Keratinocyte (primary cell): ENCODE results near the gene DNHD1. TPM values are rescaled to one million over a fixed set of nuclear protein-coding genes. Genes with fewer than 3 reads are reported as not detected.

Source experiments
- DNase-seq: peaks from one replicate; pipeline ENCODE4 v3.0.0-alpha.2; 2011; ENCODE audit warnings: low read depth, missing footprints, low spot score
- FAIRE-seq: peaks from 2 replicates; lab custom pipeline; 2011; peaks lifted over from hg19 to GRCh38; lab: Jason Lieb, UNC
- H2AFZ ChIP-seq: 2 replicates; pipeline ENCODE4 v1.6.0; 2012; ENCODE audit warnings: low read length, control low read depth, inconsistent platforms; ENCODE audit not compliant: control insufficient read depth
- H3K27ac ChIP-seq: 2 replicates; pipeline ENCODE4 v1.5.1; 2011; ENCODE audit warnings: low read length; ENCODE audit not compliant: control insufficient read depth, insufficient read depth
- H3K27me3 ChIP-seq: 3 replicates; pipeline ENCODE4 v1.6.0; 2011; ENCODE audit warnings: low read length; ENCODE audit not compliant: control insufficient read depth, insufficient read depth; ENCODE audit errors: extremely low read depth
- H3K36me3 ChIP-seq, 2 experiments: 2 replicates in 1 of 2; 3 replicates in 1 of 2; pipeline ENCODE4 v1.5.1; 2011; ENCODE audit warnings: low read length in 2 of 2, mild to moderate bottlenecking in 1 of 2; ENCODE audit not compliant: control insufficient read depth in 2 of 2, insufficient read depth in 2 of 2; ENCODE audit errors: extremely low read depth in 1 of 2
- H3K4me1 ChIP-seq: 3 replicates; pipeline ENCODE4 v1.5.1; 2011; ENCODE audit warnings: low read length; ENCODE audit not compliant: control insufficient read depth, insufficient read depth; ENCODE audit errors: extremely low read depth
- H3K4me2 ChIP-seq: 3 replicates; pipeline ENCODE4 v1.6.0; 2011; ENCODE audit warnings: low read depth, low read length; ENCODE audit not compliant: control insufficient read depth, insufficient read depth; ENCODE audit errors: extremely low read depth
- H3K4me3 ChIP-seq, 3 experiments: fragments of 200-600 bp in 1 of 3; sonication (generic) in 1 of 3; 2 replicates in 2 of 3; 3 replicates in 1 of 3; pipeline ENCODE4 v1.5.1; 2011 to 2016; ENCODE audit warnings: low read length in 3 of 3, mild to moderate bottlenecking in 3 of 3, control low read depth in 2 of 3, inconsistent platforms in 1 of 3, low read depth in 1 of 3, mixed read lengths in 1 of 3, mixed run types in 1 of 3, moderate library complexity in 1 of 3; ENCODE audit not compliant: control insufficient read depth in 2 of 3, insufficient read depth in 2 of 3; ENCODE audit errors: extremely low read depth in 1 of 3
- H3K79me2 ChIP-seq: 2 replicates; pipeline ENCODE4 v1.6.0; 2012; ENCODE audit warnings: low read length; ENCODE audit not compliant: control insufficient read depth, insufficient read depth
- H3K9ac ChIP-seq: 3 replicates; pipeline ENCODE4 v1.6.0; 2011; ENCODE audit warnings: low read length; ENCODE audit not compliant: control insufficient read depth, insufficient read depth; ENCODE audit errors: extremely low read depth
- H3K9me1 ChIP-seq: 3 replicates; pipeline ENCODE4 v1.6.0; 2011; ENCODE audit warnings: low read length; ENCODE audit not compliant: control insufficient read depth, insufficient read depth; ENCODE audit errors: extremely low read depth
- H3K9me3 ChIP-seq: 2 replicates; pipeline ENCODE4 v1.5.1; 2012; ENCODE audit warnings: low read depth, low read length; ENCODE audit not compliant: control insufficient read depth
- H4K20me1 ChIP-seq: 3 replicates; pipeline ENCODE4 v1.6.0; 2011; ENCODE audit warnings: low read length; ENCODE audit not compliant: control insufficient read depth, insufficient read depth; ENCODE audit errors: extremely low read depth
- EZH2 ChIP-seq: IDR thresholded peaks from one replicate; pipeline ENCODE4 v1.6.1; 2012; ENCODE audit warnings: inconsistent platforms, mild to moderate bottlenecking, low read length, moderate library complexity
- dilution Hi-C: fragments of 300-500 bp; cut with MboI; formaldehyde crosslinking; loops from one replicate; pipeline ENCODE4 v1.7.0; 2020; ENCODE audit warnings: low sequenced_read_pairs; ENCODE audit not compliant: extremely low pct_ligation_motif_present
- polyA plus RNA-seq, 5 experiments: library from polyadenylated mRNA; depleted of rRNA in 3 of 5; stranded (reverse) in 3 of 5; stranded (forward) in 1 of 5; unstranded in 1 of 5; fragments of >200 nt; gene quantifications; 1 replicate in 1 of 5; 2 replicates in 3 of 5; 3 replicates in 1 of 5; pipeline versions ENCODE4 v1.2.1 to v1.2.3, GENCODE V29; 2011 to 2012; ENCODE audit warnings: missing spikeins in 2 of 5, low read depth in 1 of 5, low replicate concordance in 1 of 5
- TF ChIP-seq, protein P1 (sequence below), 3 experiments: IDR thresholded peaks in 1 of 3; conservative IDR thresholded peaks in 1 of 3; optimal IDR thresholded peaks in 1 of 3; 2 replicates in 2 of 3; 3 replicates in 1 of 3; pipeline versions ENCODE3 to v1.5.1; 2011; ENCODE audit warnings: low read length in 3 of 3, mild to moderate bottlenecking in 3 of 3, moderate library complexity in 2 of 3, control low read depth in 1 of 3, inconsistent platforms in 1 of 3; ENCODE audit not compliant: insufficient read depth in 2 of 3; ENCODE audit errors: extremely low read depth in 1 of 3

DNHD1 gene
- polyA plus RNA-seq, 1 donor (not counting 4 experiments of a cell fraction or from before 2014, with no cell fraction given), result 2.9 TPM

DNA sequence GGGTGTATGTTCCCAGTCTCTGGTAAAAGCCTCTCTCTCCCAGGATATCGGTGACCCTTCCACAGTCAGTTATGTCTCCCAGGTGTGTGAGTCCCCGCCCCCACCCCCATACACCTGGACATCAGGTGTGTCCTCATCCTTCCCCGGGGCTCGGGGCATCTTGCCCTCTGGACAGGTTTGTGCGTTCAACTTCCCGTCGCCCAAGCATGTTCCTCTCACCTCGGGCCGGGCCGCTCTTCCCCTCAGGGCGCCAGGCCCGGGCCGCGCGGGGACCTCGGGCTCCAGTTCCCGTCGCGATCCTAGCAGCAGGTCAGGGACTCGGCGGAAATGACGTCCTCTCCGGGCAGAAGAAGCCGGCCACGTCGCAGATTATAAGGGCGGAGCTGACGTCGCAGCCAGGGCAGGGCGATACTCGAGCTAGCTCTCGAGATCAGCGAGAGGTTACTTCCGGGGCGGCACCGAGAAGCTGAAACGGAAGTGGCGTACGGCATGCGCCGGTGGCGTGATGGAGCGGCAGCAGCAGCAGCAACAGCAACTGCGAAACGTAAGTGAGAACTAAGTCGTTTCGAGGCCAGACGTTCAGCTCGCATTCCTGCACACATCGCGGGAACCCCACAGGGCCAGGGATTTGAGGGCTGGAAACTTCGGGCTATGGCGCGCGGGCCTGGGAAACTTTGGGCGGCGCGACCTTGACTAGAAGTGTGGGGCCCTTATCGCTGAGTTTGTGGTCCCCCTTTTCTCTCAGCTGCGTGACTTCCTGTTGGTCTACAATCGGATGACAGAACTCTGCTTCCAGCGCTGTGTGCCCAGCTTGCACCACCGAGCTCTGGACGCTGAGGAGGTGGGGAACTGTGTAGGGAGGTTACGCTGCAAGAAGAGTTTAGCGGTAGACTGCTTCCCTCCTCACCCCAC is 15.8 kb upstream of the DNHD1 start, which contains the start of the genes ARFIP2 and TIMM10B:
Gene ARFIP2, minus strand, starts transcription at position 320 of the 912 bp plus-strand sequence. CDS start 910 bp downstream, outside the sequence.
Gene TIMM10B, plus strand, starts transcription at position 490 of the 912 bp plus-strand sequence. Its CDS starts 16 bp downstream, at position 506.
- Histone ChIP-seq H3K4me3 (peak within 1 kb of the TSS; percentile 84 to 97 (median 94)), H3K27ac (peak within 1 kb of the TSS; percentile 95), H4K20me1 (no peaks in the 10 kb centered on the region), H3K4me2 (peak within 1 kb of the TSS; percentile 96), H3K9ac (peak within 1 kb of the TSS; percentile 97), H3K9me1 (peaks cover 3% of the 10 kb centered on the region), H3K27me3 (no peaks in the 10 kb centered on the region), H3K79me2 (peaks cover 55% of the 10 kb centered on the region), H3K36me3 (peaks cover 34 to 56% of the 10 kb centered on the region in 2 experiments), H3K9me3 (no peaks in the 10 kb centered on the region), H3K4me1 (peaks cover 17% of the 10 kb centered on the region), H2AFZ (peak within 1 kb of the TSS; percentile 76)
- FAIRE-seq (peak; percentile 90), DNase-seq (peak; percentile 83)
- TF ChIP-seq, protein P1, sequence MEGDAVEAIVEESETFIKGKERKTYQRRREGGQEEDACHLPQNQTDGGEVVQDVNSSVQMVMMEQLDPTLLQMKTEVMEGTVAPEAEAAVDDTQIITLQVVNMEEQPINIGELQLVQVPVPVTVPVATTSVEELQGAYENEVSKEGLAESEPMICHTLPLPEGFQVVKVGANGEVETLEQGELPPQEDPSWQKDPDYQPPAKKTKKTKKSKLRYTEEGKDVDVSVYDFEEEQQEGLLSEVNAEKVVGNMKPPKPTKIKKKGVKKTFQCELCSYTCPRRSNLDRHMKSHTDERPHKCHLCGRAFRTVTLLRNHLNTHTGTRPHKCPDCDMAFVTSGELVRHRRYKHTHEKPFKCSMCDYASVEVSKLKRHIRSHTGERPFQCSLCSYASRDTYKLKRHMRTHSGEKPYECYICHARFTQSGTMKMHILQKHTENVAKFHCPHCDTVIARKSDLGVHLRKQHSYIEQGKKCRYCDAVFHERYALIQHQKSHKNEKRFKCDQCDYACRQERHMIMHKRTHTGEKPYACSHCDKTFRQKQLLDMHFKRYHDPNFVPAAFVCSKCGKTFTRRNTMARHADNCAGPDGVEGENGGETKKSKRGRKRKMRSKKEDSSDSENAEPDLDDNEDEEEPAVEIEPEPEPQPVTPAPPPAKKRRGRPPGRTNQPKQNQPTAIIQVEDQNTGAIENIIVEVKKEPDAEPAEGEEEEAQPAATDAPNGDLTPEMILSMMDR (optimal IDR thresholded peaks at IDR 0.05 in 1 of 3, IDR thresholded peaks at IDR 0.05 in 1 of 3, conservative IDR thresholded peaks at IDR 0.05 in 1 of 3; ENCODE audit: extremely low read depth in 1 of 3, insufficient read depth in 2 of 3, low read length in 3 of 3), result no peak
- no peak for TF ChIP-seq EZH2
- dilution Hi-C loops, result no loop called here

- no peaks in the 10 kb centered on the region for H4K20me1 ChIP-seq
- peak overlapping the region; percentile 70 for H2AFZ ChIP-seq
- H3K4me1 ChIP-seq, result peaks cover 17% of the 10 kb centered on the region
- peaks cover 37 to 51% of the 10 kb centered on the region in 2 experiments for H3K36me3 ChIP-seq
- peaks cover 55% of the 10 kb centered on the region for H3K79me2 ChIP-seq
- H3K4me3 ChIP-seq, result peak overlapping the region; percentile 84 to 97 (median 94)
- no peak for TF ChIP-seq EZH2
- TF ChIP-seq, protein P1 (optimal IDR thresholded peaks at IDR 0.05 in 1 of 3, IDR thresholded peaks at IDR 0.05 in 1 of 3, conservative IDR thresholded peaks at IDR 0.05 in 1 of 3; ENCODE audit: extremely low read depth in 1 of 3, insufficient read depth in 2 of 3, low read length in 3 of 3), result no peak
- peak overlapping the region; percentile 95 for H3K27ac ChIP-seq
- H3K27me3 ChIP-seq, result no peaks in the 10 kb centered on the region
- no peak for FAIRE-seq
- no peak for DNase-seq
- peaks cover 3% of the 10 kb centered on the region for H3K9me1 ChIP-seq
- H3K9ac ChIP-seq, result peak overlapping the region; percentile 97
- dilution Hi-C loops, result no loop called here
- no peaks in the 10 kb centered on the region for H3K9me3 ChIP-seq
- H3K4me2 ChIP-seq, result peak overlapping the region; percentile 96
These were observed 15.2 kb upstream of the DNHD1 start for GRCh38 chr11:6481924-6482275.
